Cardiac fibroblast (primary cell): ENCODE data around the gene BLACAT1.

ENCODE experiments used
- DNase-seq, 2 donors: peaks; one replicate each; pipeline versions ENCODE4 v3.0.0 to v3.0.0-alpha.2; 2010; ENCODE audit warnings: low read depth in 2 of 2
- H3K4me3 ChIP-seq, 2 donors: replicated peaks in 1 of 2; 1 replicate in 1 of 2; 2 replicates in 1 of 2; pipeline ENCODE4 v1.5.1; 2011; ENCODE audit warnings: low read depth in 2 of 2, low read length in 2 of 2, mild to moderate bottlenecking in 2 of 2, moderate library complexity in 1 of 2
- CTCF ChIP-seq: IDR thresholded peaks from one replicate; pipeline ENCODE4 v1.5.1; 2011; ENCODE audit warnings: low read depth, mild to moderate bottlenecking, low read length, inconsistent platforms

The BLACAT1 gene

GRCh38 chr1:205441318-205441633 lies 14.6 kb downstream of the BLACAT1 start:
- no peak for DNase-seq
- TF ChIP-seq CTCF = no peak
- H3K4me3 ChIP-seq = no peak overlapping the region

- H3K4me3 ChIP-seq = no peak overlapping the region
- no peak for TF ChIP-seq CTCF
- DNase-seq = peak; percentile 53 to 70
Measured at GRCh38 chr1:205440476-205441317, 15.1 kb downstream of the BLACAT1 start.

- H3K4me3 ChIP-seq = no peak overlapping the region
- TF ChIP-seq CTCF = no peak
- no peak for DNase-seq
Measured at GRCh38 chr1:205440121-205440475, 15.7 kb downstream of the BLACAT1 start.

- peak; percentile 83 for TF ChIP-seq CTCF
- no peak overlapping the region for H3K4me3 ChIP-seq
- DNase-seq = peak; percentile 81 to 88
Measured at GRCh38 chr1:205438213-205439158, 17.4 kb downstream of the BLACAT1 start.

- DNase-seq = no peak
- TF ChIP-seq CTCF = no peak
- H3K4me3 ChIP-seq = no peak overlapping the region
Measured at GRCh38 chr1:205437570-205437969, 18.3 kb downstream of the BLACAT1 start.

- no peak overlapping the region for H3K4me3 ChIP-seq
- no peak for DNase-seq
- no peak for TF ChIP-seq CTCF
Measured at GRCh38 chr1:205436776-205437410, 19.0 kb downstream of the BLACAT1 start.
